Cardiac muscle cell (in vitro differentiated cells and primary cell): ENCODE measurements around the gene IKZF2. TPM values are rescaled to one million over a fixed set of nuclear protein-coding genes. Genes with fewer than 3 reads are reported as not detected.

Source experiments
- DNase-seq, 2 donors: peaks; one replicate each; pipeline versions ENCODE4 v3.0.0 to v3.0.0-alpha.2; 2010 to 2017; ENCODE audit warnings: low read depth in 1 of 2, low spot score in 1 of 2
- H3K27ac ChIP-seq: fragments of 200-600 bp; sonication (generic); 2 replicates; pipeline ENCODE4 v1.5.1; 2016
- H3K27me3 ChIP-seq: fragments of 200-600 bp; sonication (generic); 2 replicates; pipeline ENCODE4 v1.6.0; 2016; ENCODE audit warnings: control low read depth
- H3K36me3 ChIP-seq: fragments of 200-600 bp; sonication (generic); 2 replicates; pipeline ENCODE4 v1.5.1; 2016; ENCODE audit warnings: control low read depth
- H3K4me1 ChIP-seq: fragments of 200-600 bp; sonication (generic); 2 replicates; pipeline ENCODE4 v1.8.1; 2017; ENCODE audit warnings: low read depth, mild to moderate bottlenecking, mixed run types
- H3K4me3 ChIP-seq: fragments of 200-600 bp; sonication (generic); 2 replicates; pipeline ENCODE4 v1.5.1; 2016; ENCODE audit warnings: mild to moderate bottlenecking
- H3K9me3 ChIP-seq: fragments of 200-600 bp; sonication (generic); 2 replicates; pipeline ENCODE4 v1.5.1; 2017; ENCODE audit warnings: low read depth, mild to moderate bottlenecking, control low read depth
- polyA plus RNA-seq: library from polyadenylated mRNA; unstranded; fragments of >200 nt; fragmentation: Nextera tagmentation; extraction: Ambion mirVana; gene quantifications from 2 replicates; pipeline ENCODE4 v1.2.1, GENCODE V29; 2016
- total RNA-seq: library from RNA; depleted of rRNA; stranded (reverse); fragments of >200 nt; gene quantifications from 2 replicates; pipeline ENCODE4 v1.2.3, GENCODE V29; 2016
- TF ChIP-seq, protein P1 (sequence below): IDR thresholded peaks from 2 replicates; pipeline ENCODE4 v1.5.1; 2012; ENCODE audit warnings: low read depth, mild to moderate bottlenecking, low read length

IKZF2 gene
- total and polyA plus RNA-seq, 2 experiments from 2014 or later: 3.1 to 10.8 TPM

DNA sequence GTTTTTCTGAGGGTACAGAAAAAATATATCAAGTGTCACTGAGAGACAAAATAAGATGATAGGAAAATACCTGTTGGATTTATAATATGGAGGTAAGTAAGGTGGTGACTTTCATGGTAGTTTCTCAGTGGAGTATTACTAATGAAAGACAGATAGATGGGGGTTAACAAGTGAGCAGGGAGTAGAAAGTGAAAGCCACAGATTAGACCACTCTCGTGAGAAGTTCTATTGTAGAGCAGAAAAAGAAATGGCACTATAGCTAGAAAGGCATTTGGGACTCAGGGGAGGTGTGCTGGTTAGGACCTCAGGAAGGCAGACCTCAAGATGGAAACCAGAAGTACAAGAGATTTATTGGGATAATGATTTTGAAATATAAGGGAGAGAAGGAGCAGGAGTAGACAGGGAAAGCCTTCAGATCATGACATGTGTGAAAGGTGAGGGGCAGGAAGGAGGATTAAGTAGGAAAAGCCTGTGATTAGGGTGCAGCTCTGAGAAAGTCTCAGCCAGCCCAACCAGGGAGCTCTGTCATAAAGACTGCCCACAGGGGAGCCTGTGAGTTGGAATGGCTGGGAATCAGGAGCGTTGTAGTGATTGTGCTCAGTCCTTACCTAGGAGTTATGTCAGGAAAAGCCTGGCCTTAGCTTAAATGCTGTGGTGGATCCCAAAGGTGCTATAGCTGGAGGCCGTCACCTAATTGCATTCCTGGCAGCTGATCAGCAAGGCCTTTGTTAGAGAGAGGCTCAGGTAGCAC lies 198.1 kb downstream of the IKZF2 start:
- Histone ChIP-seq H3K36me3 (no peaks in the 10 kb centered on the region), H3K27me3 (no peaks in the 10 kb centered on the region), H3K4me3 (no peak overlapping the region), H3K9me3 (no peaks in the 10 kb centered on the region), H3K4me1 (peaks cover 16% of the 10 kb centered on the region), H3K27ac (no peak overlapping the region)
- no peak for DNase-seq
- TF ChIP-seq, protein P1, sequence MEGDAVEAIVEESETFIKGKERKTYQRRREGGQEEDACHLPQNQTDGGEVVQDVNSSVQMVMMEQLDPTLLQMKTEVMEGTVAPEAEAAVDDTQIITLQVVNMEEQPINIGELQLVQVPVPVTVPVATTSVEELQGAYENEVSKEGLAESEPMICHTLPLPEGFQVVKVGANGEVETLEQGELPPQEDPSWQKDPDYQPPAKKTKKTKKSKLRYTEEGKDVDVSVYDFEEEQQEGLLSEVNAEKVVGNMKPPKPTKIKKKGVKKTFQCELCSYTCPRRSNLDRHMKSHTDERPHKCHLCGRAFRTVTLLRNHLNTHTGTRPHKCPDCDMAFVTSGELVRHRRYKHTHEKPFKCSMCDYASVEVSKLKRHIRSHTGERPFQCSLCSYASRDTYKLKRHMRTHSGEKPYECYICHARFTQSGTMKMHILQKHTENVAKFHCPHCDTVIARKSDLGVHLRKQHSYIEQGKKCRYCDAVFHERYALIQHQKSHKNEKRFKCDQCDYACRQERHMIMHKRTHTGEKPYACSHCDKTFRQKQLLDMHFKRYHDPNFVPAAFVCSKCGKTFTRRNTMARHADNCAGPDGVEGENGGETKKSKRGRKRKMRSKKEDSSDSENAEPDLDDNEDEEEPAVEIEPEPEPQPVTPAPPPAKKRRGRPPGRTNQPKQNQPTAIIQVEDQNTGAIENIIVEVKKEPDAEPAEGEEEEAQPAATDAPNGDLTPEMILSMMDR: no peak

DNA sequence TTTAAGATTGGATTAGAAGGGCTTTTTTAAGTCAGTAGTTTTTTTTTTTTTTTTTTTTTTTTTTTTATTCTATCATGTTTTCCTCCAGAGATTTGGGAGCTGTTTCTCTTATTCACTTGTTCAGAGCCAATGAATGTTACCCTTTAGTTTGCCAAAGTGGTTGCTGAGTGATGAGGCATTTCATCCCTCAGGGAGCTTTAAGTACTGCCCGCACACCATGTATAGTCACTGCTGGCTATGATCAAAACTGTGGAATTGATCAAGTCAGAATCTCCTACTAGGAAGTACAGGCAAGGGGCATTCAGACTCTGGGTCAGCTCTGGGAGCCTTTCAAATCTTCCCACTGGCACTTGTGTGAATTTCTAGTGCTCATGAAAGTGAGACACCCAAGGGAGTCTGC lies 201.6 kb downstream of the IKZF2 start:
- peak in 1 of 2 donors; percentile 30 for DNase-seq
- no peaks in the 10 kb centered on the region for H3K36me3 ChIP-seq
- no peaks in the 10 kb centered on the region for H3K9me3 ChIP-seq
- no peak overlapping the region for H3K4me3 ChIP-seq
- TF ChIP-seq, protein P1: no peak
- H3K27ac ChIP-seq: no peak overlapping the region
- no peaks in the 10 kb centered on the region for H3K27me3 ChIP-seq
- H3K4me1 ChIP-seq: no peaks in the 10 kb centered on the region

Other genes starting within 250 kb of the IKZF2 start
- 32.1 and 32.8 TPM in 2 replicates for gene SPAG16, start 132.9 kb upstream of the IKZF2 start, total RNA-seq
- gene SPAG16, start 132.9 kb upstream of the IKZF2 start, polyA plus RNA-seq: 57.9 and 60.7 TPM in 2 replicates